ENCODE data around the gene PPT2. TPM values are rescaled to one million over a fixed set of nuclear protein-coding genes. Genes with fewer than 3 reads are reported as not detected.

Gene PPT2
- total and polyA plus RNA-seq, 2 of the 13 experiments (the other 11 are each of a cell fraction or from before 2014, with no cell fraction given), result 39.2 to 61.8 TPM

- TF ChIP-seq AGO1 (IDR thresholded peaks at IDR 0.05; ENCODE audit: low read depth, low read length, poor library complexity, severe bottlenecking) (no peak), HNRNPUL1 (IDR thresholded peaks at IDR 0.05; ENCODE audit: low read depth, low read length) (no peak), ZNF678 (CRISPR knock-in tag; IDR thresholded peaks at IDR 0.05) (peak; percentile 53; the same call in 1 of the 2 replicates), CBX5 (CRISPR knock-in tag; IDR thresholded peaks at IDR 0.05; ENCODE audit: borderline replicate concordance) (no peak), DMTF1 (CRISPR knock-in tag; IDR thresholded peaks at IDR 0.05) (0 out of 2 replicates have a peak, but pooled peaks have one; percentile 76), HCFC1 (IDR thresholded peaks at IDR 0.05; ENCODE audit: low read depth, low read length) (peak; percentile 31; the same call in 1 of the 2 replicates), ZNF770 (CRISPR knock-in tag; IDR thresholded peaks at IDR 0.05) (no peak), ZFP37 (CRISPR knock-in tag; IDR thresholded peaks at IDR 0.05; ENCODE audit: borderline replicate concordance) (no peak), SNAPC5 (CRISPR knock-in tag; IDR thresholded peaks at IDR 0.05; ENCODE audit: borderline replicate concordance) (no peak), XRCC5 (optimal IDR thresholded peaks at IDR 0.05; ENCODE audit: low read length) (peak; percentile 59), ZNF430 (CRISPR knock-in tag; IDR thresholded peaks at IDR 0.05) (peak; percentile 70), CBFB (CRISPR knock-in tag; IDR thresholded peaks at IDR 0.05) (no peak), YEATS4 (CRISPR knock-in tag; IDR thresholded peaks at IDR 0.05; ENCODE audit: borderline replicate concordance) (peak; percentile 82; the same call in 1 of the 2 replicates), AHR (CRISPR knock-in tag; IDR thresholded peaks at IDR 0.05) (no peak; the same call in 1 of the 2 replicates), ZBTB2 (CRISPR knock-in tag; IDR thresholded peaks at IDR 0.05; ENCODE audit: low read depth) (no peak), TEF (CRISPR knock-in tag; IDR thresholded peaks at IDR 0.05) (no peak), HOXA3 (CRISPR knock-in tag; IDR thresholded peaks at IDR 0.05) (peak; percentile 63; the same call in 1 of the 2 replicates), ZBTB39 (CRISPR knock-in tag; IDR thresholded peaks at IDR 0.05) (no peak), FOXO1 (CRISPR knock-in tag; IDR thresholded peaks at IDR 0.05) (peak; percentile 24; the same call in 1 of the 2 replicates), CREBL2 (CRISPR knock-in tag; IDR thresholded peaks at IDR 0.05; ENCODE audit: borderline replicate concordance) (no peak)
Observed at GRCh38 chr6:32175711-32176475, 22.0 kb downstream of the PPT2 start, which contains the start of gene AGPAT1 (continued).
